ENCODE results near the gene KLK4. TPM values are rescaled to one million over a fixed set of nuclear protein-coding genes. Genes with fewer than 3 reads are reported as not detected.

Gene KLK4
- total and polyA plus RNA-seq, 9 of the 15 experiments (the other 6 are each of a cell fraction or from before 2014, with no cell fraction given), result not detected

DNA sequence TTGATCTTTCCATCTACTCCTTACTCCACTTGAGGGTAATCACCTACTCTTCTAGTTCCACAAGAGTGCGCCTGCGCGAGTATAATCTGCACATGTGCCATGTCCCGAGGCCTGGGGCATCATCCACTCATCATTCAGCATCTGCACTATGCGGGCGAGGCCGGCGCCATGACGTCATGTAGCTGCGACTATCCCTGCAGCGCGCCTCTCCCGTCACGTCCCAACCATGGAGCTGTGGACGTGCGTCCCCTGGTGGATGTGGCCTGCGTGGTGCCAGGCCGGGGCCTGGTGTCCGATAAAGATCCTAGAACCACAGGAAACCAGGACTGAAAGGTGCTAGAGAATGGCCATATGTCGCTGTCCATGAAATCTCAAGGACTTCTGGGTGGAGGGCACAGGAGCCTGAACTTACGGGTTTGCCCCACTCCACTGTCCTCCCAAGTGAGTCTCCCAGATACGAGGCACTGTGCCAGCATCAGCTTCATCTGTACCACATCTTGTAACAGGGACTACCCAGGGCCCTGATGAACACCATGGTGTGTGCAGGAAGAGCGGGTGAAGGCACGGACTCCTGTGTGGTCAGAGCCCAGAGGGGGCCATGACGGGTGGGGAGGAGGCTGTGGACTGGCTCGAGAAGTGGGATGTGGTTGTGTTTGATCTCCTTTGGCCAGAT is 40.6 kb downstream of the KLK4 start (continued):
- TF ChIP-seq, protein P1, sequence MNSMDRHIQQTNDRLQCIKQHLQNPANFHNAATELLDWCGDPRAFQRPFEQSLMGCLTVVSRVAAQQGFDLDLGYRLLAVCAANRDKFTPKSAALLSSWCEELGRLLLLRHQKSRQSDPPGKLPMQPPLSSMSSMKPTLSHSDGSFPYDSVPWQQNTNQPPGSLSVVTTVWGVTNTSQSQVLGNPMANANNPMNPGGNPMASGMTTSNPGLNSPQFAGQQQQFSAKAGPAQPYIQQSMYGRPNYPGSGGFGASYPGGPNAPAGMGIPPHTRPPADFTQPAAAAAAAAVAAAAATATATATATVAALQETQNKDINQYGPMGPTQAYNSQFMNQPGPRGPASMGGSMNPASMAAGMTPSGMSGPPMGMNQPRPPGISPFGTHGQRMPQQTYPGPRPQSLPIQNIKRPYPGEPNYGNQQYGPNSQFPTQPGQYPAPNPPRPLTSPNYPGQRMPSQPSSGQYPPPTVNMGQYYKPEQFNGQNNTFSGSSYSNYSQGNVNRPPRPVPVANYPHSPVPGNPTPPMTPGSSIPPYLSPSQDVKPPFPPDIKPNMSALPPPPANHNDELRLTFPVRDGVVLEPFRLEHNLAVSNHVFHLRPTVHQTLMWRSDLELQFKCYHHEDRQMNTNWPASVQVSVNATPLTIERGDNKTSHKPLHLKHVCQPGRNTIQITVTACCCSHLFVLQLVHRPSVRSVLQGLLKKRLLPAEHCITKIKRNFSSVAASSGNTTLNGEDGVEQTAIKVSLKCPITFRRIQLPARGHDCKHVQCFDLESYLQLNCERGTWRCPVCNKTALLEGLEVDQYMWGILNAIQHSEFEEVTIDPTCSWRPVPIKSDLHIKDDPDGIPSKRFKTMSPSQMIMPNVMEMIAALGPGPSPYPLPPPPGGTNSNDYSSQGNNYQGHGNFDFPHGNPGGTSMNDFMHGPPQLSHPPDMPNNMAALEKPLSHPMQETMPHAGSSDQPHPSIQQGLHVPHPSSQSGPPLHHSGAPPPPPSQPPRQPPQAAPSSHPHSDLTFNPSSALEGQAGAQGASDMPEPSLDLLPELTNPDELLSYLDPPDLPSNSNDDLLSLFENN (IDR thresholded peaks at IDR 0.05; ENCODE audit: low read depth in 2 of 2, low read length in 2 of 2), result peak in 1 of 2 experiments; percentile 62; a peak in 1 of 4 replicates
- TF ChIP-seq, protein P2, sequence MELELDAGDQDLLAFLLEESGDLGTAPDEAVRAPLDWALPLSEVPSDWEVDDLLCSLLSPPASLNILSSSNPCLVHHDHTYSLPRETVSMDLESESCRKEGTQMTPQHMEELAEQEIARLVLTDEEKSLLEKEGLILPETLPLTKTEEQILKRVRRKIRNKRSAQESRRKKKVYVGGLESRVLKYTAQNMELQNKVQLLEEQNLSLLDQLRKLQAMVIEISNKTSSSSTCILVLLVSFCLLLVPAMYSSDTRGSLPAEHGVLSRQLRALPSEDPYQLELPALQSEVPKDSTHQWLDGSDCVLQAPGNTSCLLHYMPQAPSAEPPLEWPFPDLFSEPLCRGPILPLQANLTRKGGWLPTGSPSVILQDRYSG (tag; conservative IDR thresholded peaks at IDR 0.05; ENCODE audit: low read depth), result no peak
- TF ChIP-seq FOXM1 (IDR thresholded peaks at IDR 0.05; ENCODE audit: low read depth), result no peak
- TF ChIP-seq FOXM1 (CRISPR knock-in tag; IDR thresholded peaks at IDR 0.05; ENCODE audit: low read depth), result no peak
- TF ChIP-seq, protein P3, sequence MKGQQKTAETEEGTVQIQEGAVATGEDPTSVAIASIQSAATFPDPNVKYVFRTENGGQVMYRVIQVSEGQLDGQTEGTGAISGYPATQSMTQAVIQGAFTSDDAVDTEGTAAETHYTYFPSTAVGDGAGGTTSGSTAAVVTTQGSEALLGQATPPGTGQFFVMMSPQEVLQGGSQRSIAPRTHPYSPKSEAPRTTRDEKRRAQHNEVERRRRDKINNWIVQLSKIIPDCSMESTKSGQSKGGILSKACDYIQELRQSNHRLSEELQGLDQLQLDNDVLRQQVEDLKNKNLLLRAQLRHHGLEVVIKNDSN (CRISPR knock-in tag; IDR thresholded peaks at IDR 0.05), result peak; percentile 51; the same call in 1 of the 2 replicates
- TF ChIP-seq PHF20 (IDR thresholded peaks at IDR 0.05; ENCODE audit: partially characterized antibody), result peak; percentile 98
- TF ChIP-seq GTF2F1 (IDR thresholded peaks at IDR 0.05; ENCODE audit: low read depth, low read length), result no peak
- TF ChIP-seq, protein P4, sequence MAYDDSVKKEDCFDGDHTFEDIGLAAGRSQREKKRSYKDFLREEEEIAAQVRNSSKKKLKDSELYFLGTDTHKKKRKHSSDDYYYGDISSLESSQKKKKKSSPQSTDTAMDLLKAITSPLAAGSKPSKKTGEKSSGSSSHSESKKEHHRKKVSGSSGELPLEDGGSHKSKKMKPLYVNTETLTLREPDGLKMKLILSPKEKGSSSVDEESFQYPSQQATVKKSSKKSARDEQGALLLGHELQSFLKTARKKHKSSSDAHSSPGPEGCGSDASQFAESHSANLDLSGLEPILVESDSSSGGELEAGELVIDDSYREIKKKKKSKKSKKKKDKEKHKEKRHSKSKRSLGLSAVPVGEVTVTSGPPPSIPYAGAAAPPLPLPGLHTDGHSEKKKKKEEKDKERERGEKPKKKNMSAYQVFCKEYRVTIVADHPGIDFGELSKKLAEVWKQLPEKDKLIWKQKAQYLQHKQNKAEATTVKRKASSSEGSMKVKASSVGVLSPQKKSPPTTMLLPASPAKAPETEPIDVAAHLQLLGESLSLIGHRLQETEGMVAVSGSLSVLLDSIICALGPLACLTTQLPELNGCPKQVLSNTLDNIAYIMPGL (CRISPR knock-in tag; IDR thresholded peaks at IDR 0.05), result peak; percentile 85; the same call in 1 of the 2 replicates
- TF ChIP-seq CBX5 (IDR thresholded peaks at IDR 0.05; ENCODE audit: borderline replicate concordance, low read depth), result peak; percentile 75; the same call in 1 of the 2 replicates
- TF ChIP-seq LEF1 (IDR thresholded peaks at IDR 0.05), result peak; percentile 29; the same call in 1 of the 2 replicates
- TF ChIP-seq RBM15 (IDR thresholded peaks at IDR 0.05; ENCODE audit: insufficient read depth, low read length), result no peak
- 0 out of 2 replicates have a peak, but pooled peaks have one; percentile 23 for TF ChIP-seq HDAC8 (tag; IDR thresholded peaks at IDR 0.05)
- TF ChIP-seq ARNT (IDR thresholded peaks at IDR 0.05), result peak in 1 of 2 experiments; percentile 20; a peak in 1 of 4 replicates
- peak; percentile 67; the same call in 1 of the 2 replicates for TF ChIP-seq SMAD4 (CRISPR knock-in tag; conservative IDR thresholded peaks at IDR 0.05)
- TF ChIP-seq PTRF (tag; IDR thresholded peaks at IDR 0.05), result no peak
- TF ChIP-seq NCOA1 (IDR thresholded peaks at IDR 0.05; ENCODE audit: low read depth), result no peak
- TF ChIP-seq CBX1 (IDR thresholded peaks at IDR 0.05; ENCODE audit: low read depth), result peak; percentile 84; the same call in 1 of the 2 replicates
- 0 out of 2 replicates have a peak, but pooled peaks have one; percentile 25 for TF ChIP-seq ZNF175 (CRISPR knock-in tag; IDR thresholded peaks at IDR 0.05; ENCODE audit: low read depth)
- TF ChIP-seq SIN3B (IDR thresholded peaks at IDR 0.05; ENCODE audit: low read depth), result peak; percentile 60; the same call in 1 of the 2 replicates
- TF ChIP-seq, protein P5, sequence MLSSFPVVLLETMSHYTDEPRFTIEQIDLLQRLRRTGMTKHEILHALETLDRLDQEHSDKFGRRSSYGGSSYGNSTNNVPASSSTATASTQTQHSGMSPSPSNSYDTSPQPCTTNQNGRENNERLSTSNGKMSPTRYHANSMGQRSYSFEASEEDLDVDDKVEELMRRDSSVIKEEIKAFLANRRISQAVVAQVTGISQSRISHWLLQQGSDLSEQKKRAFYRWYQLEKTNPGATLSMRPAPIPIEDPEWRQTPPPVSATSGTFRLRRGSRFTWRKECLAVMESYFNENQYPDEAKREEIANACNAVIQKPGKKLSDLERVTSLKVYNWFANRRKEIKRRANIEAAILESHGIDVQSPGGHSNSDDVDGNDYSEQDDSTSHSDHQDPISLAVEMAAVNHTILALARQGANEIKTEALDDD (IDR thresholded peaks at IDR 0.05), result no peak

All from K562 (cell line).